Activated T-helper 17 cell treated with anti-CD3 and anti-CD28 coated beads, Interleukin-2, amount 50 U/mL, for 72 hours (primary cell): ENCODE results near the gene ATG2A. TPM values are rescaled to one million over a fixed set of nuclear protein-coding genes. Genes with fewer than 3 reads are reported as not detected.

Experiments used
- ATAC-seq: fragments of 150-1000 bp; cut with Tn5 transposase; replicated peaks from 2 replicates; pipeline ENCODE4 v1.10.0; 2021; ENCODE audit warnings: mild to moderate bottlenecking, moderate library complexity
- H3K27ac Mint-ChIP-seq: one replicate; pipeline ENCODE4 v1.8.0; 2022; ENCODE audit warnings: mixed read lengths
- H3K27me3 Mint-ChIP-seq: one replicate; pipeline ENCODE4 v1.8.0; 2022; ENCODE audit warnings: mixed read lengths
- H3K36me3 Mint-ChIP-seq: one replicate; pipeline ENCODE4 v1.8.0; 2022; ENCODE audit warnings: low read depth, mild to moderate bottlenecking, mixed read lengths
- H3K4me1 Mint-ChIP-seq: one replicate; pipeline ENCODE4 v1.8.0; 2022; ENCODE audit warnings: mixed read lengths
- H3K4me3 Mint-ChIP-seq: one replicate; pipeline ENCODE4 v1.8.0; 2022; ENCODE audit warnings: mild to moderate bottlenecking, mixed read lengths
- H3K9me3 Mint-ChIP-seq: one replicate; pipeline ENCODE4 v1.8.0; 2022; ENCODE audit warnings: mixed read lengths
- total RNA-seq, 2 donors: library from RNA; stranded (reverse); gene quantifications; one replicate each; pipeline ENCODE4 v1.2.3, GENCODE V29; 2022

Gene ATG2A
- total RNA-seq, 2 donors from 2014 or later, result 20.9 to 23.1 TPM

DNA sequence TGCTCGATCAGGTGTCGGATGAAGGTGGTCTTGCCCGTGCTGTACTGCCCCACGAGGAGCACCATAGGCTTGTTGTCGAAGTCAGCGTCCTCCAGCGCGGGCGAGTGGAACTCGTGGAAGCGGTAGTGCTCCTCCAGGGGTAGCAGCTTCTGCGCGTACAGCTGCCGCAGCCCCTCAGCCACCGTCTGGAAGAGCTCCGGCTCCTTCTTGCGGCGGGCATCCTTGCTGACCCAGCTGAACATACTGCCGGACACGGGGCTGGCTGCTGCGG lies 38.9 kb downstream of the ATG2A start:
- peak overlapping the region; percentile 99 for H3K4me3 Mint-ChIP-seq
- H3K9me3 Mint-ChIP-seq, result no peaks in the 10 kb centered on the region
- peak overlapping the region; percentile 89 for H3K27ac Mint-ChIP-seq
- peak; percentile 21 for ATAC-seq
- no peaks in the 10 kb centered on the region for H3K27me3 Mint-ChIP-seq
- peaks cover 46% of the 10 kb centered on the region for H3K4me1 Mint-ChIP-seq
- peaks cover 51% of the 10 kb centered on the region for H3K36me3 Mint-ChIP-seq

DNA sequence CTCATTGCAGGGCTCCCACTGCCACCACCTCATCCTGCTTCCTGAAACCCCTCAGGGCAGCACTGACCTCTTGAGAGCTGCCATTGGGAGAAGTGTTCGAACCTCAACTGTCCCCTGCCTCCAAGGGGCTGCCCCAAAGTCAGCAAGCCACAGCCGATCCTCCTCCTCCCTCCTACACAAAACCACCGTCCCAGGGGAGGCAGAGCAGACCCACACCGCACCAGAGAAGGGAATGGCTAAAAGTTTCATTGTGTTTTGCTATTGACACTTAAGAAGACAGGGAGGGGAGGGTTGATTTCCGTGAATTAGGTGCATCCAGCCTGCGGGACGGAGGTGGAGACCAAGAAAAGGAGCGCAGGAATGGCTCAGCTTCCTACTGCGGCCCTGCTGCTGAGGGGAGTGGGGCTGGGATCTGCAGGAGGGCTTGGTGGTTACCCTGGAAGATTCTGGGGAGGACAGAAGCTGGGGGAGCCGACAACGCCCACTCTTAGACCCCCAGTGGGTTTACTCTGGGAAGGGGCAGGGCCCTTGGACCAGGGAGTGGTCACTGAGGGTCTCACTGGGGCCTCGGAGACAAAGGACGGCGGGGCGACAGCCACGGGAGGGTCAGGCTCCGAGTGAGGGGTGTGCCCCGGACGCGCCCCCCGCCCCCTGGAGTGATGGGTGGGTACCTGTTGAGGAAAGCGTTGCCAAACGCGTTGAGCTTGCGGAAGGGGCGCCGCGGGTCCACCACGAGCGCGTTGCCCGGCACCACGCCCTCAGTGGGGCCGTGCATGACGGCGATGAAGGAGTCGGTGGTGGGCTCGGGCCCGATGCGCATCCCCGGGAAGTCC lies 39.4 kb downstream of the ATG2A start:
- H3K36me3 Mint-ChIP-seq, result peaks cover 56% of the 10 kb centered on the region
- ATAC-seq, result peak; percentile 15
- H3K27me3 Mint-ChIP-seq, result no peaks in the 10 kb centered on the region
- peaks cover 52% of the 10 kb centered on the region for H3K4me1 Mint-ChIP-seq
- H3K27ac Mint-ChIP-seq, result peak overlapping the region; percentile 89
- peak overlapping the region; percentile 99 for H3K4me3 Mint-ChIP-seq
- H3K9me3 Mint-ChIP-seq, result no peaks in the 10 kb centered on the region

DNA sequence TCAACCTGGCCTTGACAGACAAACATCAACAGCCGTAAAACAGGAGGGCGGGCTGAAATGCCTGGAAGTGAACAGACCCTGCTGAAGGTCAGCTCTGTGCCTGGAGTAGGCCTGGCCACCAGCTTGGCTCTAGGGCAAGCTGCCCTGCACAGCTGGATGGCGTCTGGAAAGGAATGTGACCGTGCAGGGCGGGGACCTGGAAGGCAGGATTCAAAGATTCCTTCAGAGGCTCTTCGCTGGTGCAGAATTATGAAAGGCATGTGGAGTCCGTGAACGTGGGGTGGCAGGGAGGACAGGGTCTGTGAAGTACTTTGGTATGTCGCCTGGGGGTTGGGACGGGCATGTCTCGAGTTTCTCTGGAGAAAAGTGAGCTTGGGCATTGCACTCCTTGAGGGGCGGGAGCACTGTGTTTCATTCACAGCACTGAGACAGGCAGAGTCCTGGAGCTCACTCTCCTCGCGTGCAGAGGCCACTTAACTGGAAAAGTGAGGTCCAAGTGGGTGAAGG lies 40.1 kb downstream of the ATG2A start:
- H3K27ac Mint-ChIP-seq, result peak overlapping the region; percentile 89
- H3K36me3 Mint-ChIP-seq, result peaks cover 63% of the 10 kb centered on the region
- ATAC-seq, result no peak

DNA sequence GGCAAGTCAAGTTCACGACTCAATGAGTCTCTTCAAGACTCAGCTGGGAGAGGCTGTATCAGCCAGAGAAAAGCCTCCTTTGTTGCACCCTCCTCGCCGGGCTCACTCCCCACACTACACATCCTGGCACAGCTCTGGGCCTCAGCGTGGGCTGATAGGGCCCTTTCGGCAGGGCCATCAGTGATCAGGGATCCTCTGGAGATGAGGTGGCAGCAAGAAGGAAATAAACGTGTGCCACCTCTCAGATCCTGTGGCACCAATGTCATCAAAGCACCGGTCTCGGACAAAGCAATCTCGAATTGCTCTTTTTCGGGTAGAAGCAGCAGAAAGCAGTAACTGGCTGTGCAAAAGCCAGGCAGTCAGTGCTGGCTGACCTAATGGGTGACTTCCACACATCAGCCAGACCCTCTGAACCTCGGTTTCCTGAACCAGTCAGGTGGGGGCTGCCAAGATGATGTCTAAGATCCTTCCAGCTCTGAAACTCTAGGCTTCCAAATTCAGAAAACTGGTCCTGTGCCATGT lies 40.7 kb downstream of the ATG2A start:
- Mint-ChIP-seq H3K4me1 (peaks cover 59% of the 10 kb centered on the region), H3K27me3 (no peaks in the 10 kb centered on the region), H3K9me3 (no peaks in the 10 kb centered on the region), H3K4me3 (peak overlapping the region; percentile 99), H3K27ac (peak overlapping the region; percentile 89), H3K36me3 (peaks cover 69% of the 10 kb centered on the region)
- ATAC-seq, result peak; percentile 44

More for the DNA sequence above, 40.1 kb downstream of the ATG2A start:
- Mint-ChIP-seq H3K4me1 (peaks cover 53% of the 10 kb centered on the region), H3K27me3 (no peaks in the 10 kb centered on the region), H3K4me3 (peak overlapping the region; percentile 99), H3K9me3 (no peaks in the 10 kb centered on the region)

DNA sequence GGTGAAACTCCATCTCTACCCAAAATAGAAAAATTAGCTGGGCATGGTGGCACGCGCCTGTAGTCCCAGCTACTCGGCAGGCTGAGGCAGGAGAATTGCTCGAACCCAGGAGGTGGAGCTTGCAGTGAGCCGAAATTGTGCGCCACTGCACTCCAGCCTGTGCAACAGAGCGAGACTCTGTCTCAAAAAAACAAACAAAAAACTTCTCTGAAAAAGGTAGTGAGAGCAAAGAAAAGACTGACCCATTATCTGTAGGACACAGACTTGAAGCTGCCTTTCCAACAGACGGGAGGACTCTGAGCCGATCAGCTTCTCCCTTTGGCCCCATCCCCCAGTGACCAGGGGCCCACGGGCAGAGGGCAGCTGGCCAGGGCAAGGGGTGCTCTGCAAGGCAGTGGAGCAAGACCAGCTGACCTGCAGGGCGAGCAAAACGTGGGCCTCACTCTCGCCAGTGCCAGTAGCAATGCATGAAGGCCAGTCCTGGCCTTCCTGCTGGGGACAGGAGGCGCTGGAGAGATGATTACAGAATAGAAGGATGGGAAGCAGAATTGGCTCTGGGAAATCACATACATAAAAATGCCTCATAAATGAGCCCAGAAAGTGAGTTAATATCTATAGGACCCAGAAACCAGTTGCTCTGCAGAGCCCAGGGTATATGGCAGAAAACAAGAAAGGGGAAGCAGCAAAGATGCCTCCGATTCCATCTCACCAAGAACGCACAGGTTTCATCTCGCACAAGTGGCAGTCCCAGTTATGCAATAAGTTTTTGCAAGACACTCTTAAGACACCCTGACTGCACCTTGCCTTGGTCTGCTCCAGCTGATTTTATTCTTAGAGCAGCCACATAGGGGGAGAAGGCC lies 41.4 kb downstream of the ATG2A start:
- no peak for ATAC-seq
- Mint-ChIP-seq H3K27me3 (no peaks in the 10 kb centered on the region), H3K9me3 (no peaks in the 10 kb centered on the region), H3K36me3 (peaks cover 76% of the 10 kb centered on the region), H3K27ac (peak overlapping the region; percentile 89), H3K4me1 (peaks cover 56% of the 10 kb centered on the region), H3K4me3 (peak overlapping the region; percentile 99)

DNA sequence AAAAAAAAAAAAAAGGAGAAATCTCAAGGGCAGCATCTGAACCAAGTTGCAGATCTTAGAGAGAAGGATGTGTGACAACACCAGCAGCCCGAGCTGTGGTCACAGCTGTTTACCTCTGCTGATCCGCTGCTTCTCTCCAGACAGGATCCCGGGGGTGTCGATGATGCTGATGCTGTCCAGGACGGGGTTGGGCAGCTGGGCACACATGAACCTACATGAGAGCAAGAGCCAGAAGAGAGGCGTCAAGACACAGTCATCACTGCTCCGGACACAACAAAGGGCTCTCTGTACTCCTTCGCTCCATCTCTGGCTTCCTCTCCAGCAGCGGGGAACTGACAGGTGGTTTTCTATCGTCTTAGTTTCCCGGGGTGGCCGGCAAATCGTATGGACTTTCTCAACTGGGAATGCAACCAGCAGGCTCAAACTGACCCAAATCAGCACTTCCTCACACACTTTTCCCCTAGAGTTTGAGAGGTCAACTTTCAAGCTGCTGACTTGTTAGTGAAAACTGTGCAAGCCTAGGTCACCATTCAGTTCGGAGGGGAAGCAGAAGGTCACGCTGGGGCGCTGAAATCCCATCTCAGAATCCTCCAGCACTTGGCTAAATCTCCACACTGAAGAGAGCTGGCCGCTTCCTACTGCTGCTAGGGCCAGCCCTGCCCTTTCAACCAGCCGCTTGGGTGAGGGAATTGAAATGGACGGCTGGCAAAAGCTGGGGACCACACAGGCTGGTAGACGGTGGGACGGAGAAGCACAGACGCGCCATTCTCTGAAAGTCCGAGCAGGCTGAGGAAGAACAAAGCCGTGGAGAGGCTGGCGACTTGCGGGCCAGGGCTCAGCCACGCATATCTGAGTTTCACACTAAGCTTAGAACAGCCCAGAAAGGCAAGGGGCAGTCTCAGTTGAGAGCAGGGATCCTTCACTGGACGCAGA lies 42.4 kb downstream of the ATG2A start:
- Mint-ChIP-seq H3K27ac (peak overlapping the region; percentile 59), H3K4me3 (peak overlapping the region; percentile 99), H3K4me1 (peaks cover 53% of the 10 kb centered on the region), H3K9me3 (no peaks in the 10 kb centered on the region), H3K27me3 (no peaks in the 10 kb centered on the region), H3K36me3 (peaks cover 86% of the 10 kb centered on the region)
- ATAC-seq, result peak; percentile 2

DNA sequence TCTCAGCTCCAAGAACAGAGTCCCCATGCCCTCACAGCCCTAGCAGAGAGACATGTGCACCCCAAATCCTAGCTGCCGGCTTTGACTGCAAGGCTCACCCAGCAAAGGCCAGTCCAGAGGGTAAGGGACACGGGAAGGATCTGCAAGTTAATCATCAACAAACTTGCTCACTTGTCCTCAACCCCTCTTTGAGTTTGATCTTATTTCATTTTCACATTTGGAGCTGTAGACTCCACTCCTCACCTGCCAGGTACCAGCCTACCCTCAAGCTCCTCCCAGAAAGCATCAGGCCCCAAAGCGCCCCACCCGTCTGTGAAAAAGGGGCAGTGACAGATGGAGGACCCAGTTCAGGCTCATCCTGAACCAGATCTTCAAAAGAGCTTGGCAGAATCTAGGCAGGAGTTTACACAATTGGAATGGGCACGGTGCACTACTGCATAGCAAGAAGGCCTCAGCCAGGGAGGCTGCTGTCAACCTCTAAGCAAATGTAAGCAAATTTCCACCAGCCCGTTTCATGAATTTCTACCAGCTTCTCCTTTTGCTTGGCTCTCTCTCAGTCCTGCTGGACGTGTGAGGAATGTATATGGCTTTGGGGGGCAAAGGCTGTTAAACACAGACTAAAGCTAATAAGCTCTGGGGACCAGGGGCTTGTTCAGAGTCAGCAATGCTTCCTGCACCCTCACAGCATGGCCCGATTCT lies 44.1 kb downstream of the ATG2A start:
- Mint-ChIP-seq H3K27ac (peak overlapping the region; percentile 27), H3K9me3 (no peaks in the 10 kb centered on the region), H3K36me3 (peaks cover 98% of the 10 kb centered on the region), H3K4me3 (peak overlapping the region; percentile 88), H3K27me3 (no peaks in the 10 kb centered on the region), H3K4me1 (peaks cover 64% of the 10 kb centered on the region)
- no peak for ATAC-seq

DNA sequence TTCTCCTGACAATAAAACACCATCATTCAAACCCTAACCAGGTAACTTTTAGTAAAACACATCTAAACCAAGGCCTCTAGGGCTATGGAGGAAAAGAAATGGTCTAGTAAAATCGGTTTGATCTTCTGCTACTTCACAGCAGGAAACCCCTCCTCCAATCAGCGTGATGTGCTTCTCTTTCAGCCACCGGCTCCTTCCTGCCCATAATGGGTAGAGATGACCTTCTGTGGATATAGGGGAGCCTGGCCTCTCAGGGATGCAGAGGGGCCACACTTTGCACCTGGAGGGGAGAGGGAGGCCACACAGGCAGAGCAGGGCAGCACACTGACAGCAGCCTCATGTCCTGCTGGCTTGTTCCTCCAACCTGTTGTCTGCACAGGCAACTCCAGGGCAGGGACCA lies 45.5 kb downstream of the ATG2A start:
- Mint-ChIP-seq H3K9me3 (no peaks in the 10 kb centered on the region), H3K36me3 (peaks cover 95% of the 10 kb centered on the region), H3K27me3 (no peaks in the 10 kb centered on the region), H3K4me3 (peak overlapping the region; percentile 88), H3K4me1 (peaks cover 62% of the 10 kb centered on the region), H3K27ac (peak overlapping the region; percentile 86)
- ATAC-seq, result no peak

DNA sequence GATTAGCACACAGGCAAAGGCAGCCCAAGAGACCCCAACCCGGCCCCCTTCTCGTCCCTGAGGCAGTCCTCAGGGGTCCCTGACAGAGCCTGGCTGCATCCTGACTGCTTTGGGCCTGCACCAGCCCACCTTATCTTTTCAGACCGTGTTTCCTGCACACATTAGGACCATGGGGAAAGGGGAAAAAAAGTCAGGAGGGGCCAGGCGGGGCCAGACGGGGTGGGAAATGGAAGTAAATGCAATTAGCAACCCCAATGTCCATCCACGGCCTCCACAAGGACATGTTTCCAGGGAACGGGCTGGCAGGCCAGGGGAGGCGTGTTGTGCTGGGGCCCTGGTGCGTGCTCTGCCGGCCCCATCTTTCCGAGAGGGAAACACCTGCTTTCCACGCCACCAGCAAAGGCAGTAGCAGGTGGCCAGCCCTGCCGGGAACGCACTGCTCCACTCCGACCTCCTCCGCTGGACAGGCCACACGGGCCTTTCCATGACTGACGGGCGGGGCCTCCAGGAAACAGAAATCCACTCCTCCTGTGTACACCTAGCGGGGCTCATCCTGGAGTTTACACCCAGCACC lies 46.0 kb downstream of the ATG2A start:
- peak overlapping the region; percentile 86 for H3K27ac Mint-ChIP-seq
- H3K9me3 Mint-ChIP-seq, result no peaks in the 10 kb centered on the region
- no peak for ATAC-seq

DNA sequence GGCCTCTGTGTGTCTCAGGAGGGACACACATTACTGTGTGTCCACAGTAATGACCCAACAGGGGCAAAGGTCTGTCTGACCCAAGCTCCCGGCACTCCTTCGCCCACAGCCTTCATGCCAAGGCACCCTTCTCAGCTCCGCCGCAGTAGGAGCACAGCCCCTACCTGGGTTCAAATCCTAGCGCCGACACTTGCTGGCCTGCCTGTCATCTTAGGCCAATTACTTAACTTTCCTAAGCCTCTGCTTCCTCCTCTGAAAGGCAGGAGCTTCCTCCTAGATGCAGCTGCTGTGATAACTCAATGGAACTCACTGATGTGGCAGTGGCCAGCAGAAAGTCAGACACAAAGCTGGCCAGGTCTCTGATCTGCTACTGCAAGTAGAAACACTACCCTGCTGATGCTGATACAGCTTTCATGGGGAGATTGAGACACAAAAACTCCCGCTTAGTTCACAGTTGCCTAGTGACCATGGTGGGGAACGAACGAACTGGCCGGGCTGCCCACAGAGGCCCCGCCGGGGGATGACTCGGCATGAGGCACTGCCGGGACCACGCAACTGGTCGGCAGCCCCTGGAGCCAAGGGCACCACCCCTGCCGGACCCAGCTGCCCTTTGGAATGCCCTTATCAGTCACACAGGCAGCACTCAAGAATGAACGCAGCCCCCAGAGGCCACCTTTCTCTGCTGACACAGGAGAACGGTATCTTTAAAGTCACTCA lies 46.7 kb downstream of the ATG2A start:
- H3K27me3 Mint-ChIP-seq, result no peaks in the 10 kb centered on the region
- ATAC-seq, result peak; percentile 10
- H3K36me3 Mint-ChIP-seq, result peaks cover 95% of the 10 kb centered on the region
- peaks cover 62% of the 10 kb centered on the region for H3K4me1 Mint-ChIP-seq
- H3K4me3 Mint-ChIP-seq, result peak overlapping the region; percentile 88
- H3K9me3 Mint-ChIP-seq, result no peaks in the 10 kb centered on the region
- H3K27ac Mint-ChIP-seq, result peak overlapping the region; percentile 86

More for the DNA sequence above, 46.0 kb downstream of the ATG2A start:
- H3K4me1 Mint-ChIP-seq, result peaks cover 62% of the 10 kb centered on the region
- H3K27me3 Mint-ChIP-seq, result no peaks in the 10 kb centered on the region
- peaks cover 95% of the 10 kb centered on the region for H3K36me3 Mint-ChIP-seq
- peak overlapping the region; percentile 88 for H3K4me3 Mint-ChIP-seq

DNA sequence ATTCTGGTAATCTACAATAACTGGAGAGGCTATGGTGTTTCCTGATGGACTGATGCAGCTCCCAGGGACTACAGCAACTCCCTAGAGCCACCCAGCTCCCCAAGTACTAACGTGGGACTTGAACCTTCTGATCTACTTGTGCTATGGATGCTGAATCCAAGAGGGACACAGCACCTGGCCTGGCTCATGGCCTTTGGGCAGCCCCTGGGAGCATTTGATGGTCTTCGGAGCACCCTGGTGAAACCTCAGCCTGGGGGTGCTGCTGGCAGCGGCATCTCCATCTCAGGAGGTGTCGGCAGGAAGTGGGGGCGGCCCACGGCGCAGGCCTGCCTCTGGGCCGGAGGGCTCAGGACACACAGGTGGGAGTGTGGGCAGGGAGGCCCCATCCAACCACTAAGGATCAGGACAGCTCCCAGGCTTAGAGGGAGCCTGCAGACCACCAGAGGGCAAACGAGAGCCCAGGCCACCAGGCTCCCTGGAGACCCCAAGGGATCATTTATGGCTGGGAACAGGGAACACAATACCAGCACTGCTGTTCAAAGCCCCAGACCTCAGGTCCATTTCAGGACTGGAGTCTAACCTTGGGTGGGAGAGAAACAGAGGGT lies 47.3 kb downstream of the ATG2A start:
- Mint-ChIP-seq H3K9me3 (no peaks in the 10 kb centered on the region), H3K27me3 (no peaks in the 10 kb centered on the region), H3K36me3 (peaks cover 91% of the 10 kb centered on the region), H3K27ac (peak overlapping the region; percentile 90), H3K4me3 (peak overlapping the region; percentile 88), H3K4me1 (peaks cover 57% of the 10 kb centered on the region)
- ATAC-seq, result no peak

DNA sequence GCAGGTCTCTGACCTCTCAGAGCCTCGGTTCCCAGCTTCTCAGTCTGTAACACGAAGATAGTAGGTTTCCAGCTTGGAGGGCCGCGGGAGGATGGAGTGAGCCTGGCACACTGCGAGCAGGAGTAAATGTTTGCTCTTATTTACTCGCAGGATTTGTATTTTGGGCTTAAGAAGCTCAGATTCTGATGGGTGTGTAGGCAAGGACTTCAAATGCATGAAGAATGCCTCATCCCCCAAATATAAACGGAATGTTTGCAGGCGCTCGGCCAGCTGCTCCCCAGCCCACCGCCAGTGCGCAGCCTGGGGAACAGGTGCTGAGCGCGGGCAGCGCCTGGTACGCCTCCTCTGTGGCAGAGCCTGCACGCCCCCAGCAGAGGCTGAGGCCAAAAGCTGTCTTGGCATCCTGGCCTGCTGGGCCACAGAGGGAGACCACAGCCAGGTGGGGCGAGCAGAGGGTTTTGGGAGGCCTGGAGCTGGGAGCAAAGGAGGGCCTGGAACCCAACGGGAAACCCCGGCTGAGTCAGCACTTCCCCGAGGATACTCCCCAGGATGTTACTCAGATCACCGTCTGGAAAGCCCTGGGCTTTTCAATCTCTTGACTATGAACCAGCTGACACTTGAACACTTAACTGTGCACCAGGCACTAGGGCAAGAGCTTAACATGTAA lies 48.0 kb downstream of the ATG2A start:
- H3K4me3 Mint-ChIP-seq, result peak overlapping the region; percentile 88
- peaks cover 51% of the 10 kb centered on the region for H3K4me1 Mint-ChIP-seq
- no peaks in the 10 kb centered on the region for H3K27me3 Mint-ChIP-seq
- peak overlapping the region; percentile 90 for H3K27ac Mint-ChIP-seq
- H3K36me3 Mint-ChIP-seq, result peaks cover 87% of the 10 kb centered on the region
- no peak for ATAC-seq
- no peaks in the 10 kb centered on the region for H3K9me3 Mint-ChIP-seq
